HG02938 (cell line): ENCODE measurements around the gene HDAC5.
"Not testable (repeated sequence)": the region's sequence is repeated elsewhere in the genome, so short reads cannot be mapped to it uniquely, and the experiment has no call there.

Experiments used
- ATAC-seq: cut with Tn5 transposase; IDR thresholded peaks from one replicate; pipeline ENCODE4 v1.9.1; 2021; ENCODE audit warnings: mild to moderate bottlenecking, moderate library complexity; ENCODE audit not compliant: unreplicated experiment

The HDAC5 gene

GRCh38 chr17:44037471-44037870 lies 86.0 kb downstream of the HDAC5 start:
- no peak for ATAC-seq

GRCh38 chr17:44034688-44035087 lies 88.8 kb downstream of the HDAC5 start:
- ATAC-seq = not testable (repeated sequence)

- ATAC-seq = no peak
Measured at GRCh38 chr17:44033861-44034408, 89.5 kb downstream of the HDAC5 start.

- no peak for ATAC-seq
Measured at GRCh38 chr17:44030482-44030881, 93.0 kb downstream of the HDAC5 start.

- ATAC-seq = no peak
Measured at GRCh38 chr17:44029736-44030135, 93.7 kb downstream of the HDAC5 start.
